K562 (cell line): ENCODE results near the gene DNAL4. TPM values are rescaled to one million over a fixed set of nuclear protein-coding genes. Genes with fewer than 3 reads are reported as not detected.

Source experiments
- ATAC-seq: fragments of 200-7000 bp; cut with Tn5 transposase; 3 replicates; pipeline ENCODE4 v1.9.1; 2020; ENCODE audit warnings: moderate library complexity
- BruUV-seq: library from RNA; stranded (reverse); fragments of 400-500 nt; replicated peaks from 2 replicates; lab custom pipeline; 2021; lab: Mats Ljungman, UMichigan
- CTCF ChIA-PET: fragments of 300-600 bp; formaldehyde crosslinking; extraction: SDS; loops from one replicate; lab custom pipeline; 2021; ENCODE audit warnings: low intra/inter-chr PET ratio; lab: Yijun Ruan, JAX
- POLR2A ChIA-PET: fragments of 300-600, 350-650 bp; sonication (Branson Sonifier 250); formaldehyde crosslinking; extraction: SDS; loops from one replicate; lab custom pipeline; 2021; ENCODE audit warnings: antibody characterized with exemption, inconsistent platforms; lab: Yijun Ruan, JAX
- DNase-seq, 4 experiments: peaks; one replicate each; pipeline versions ENCODE4 v3.0.0 to v3.0.0-alpha.2; 2011 to 2018; ENCODE audit warnings: low spot score in 3 of 4, mixed read lengths in 3 of 4; ENCODE audit errors: extremely low read depth in 1 of 4
- FAIRE-seq: peaks from 2 replicates; lab custom pipeline; 2011; peaks lifted over from hg19 to GRCh38; lab: Jason Lieb, UNC
- H2AFZ ChIP-seq: 2 replicates; pipeline ENCODE4 v1.6.0; 2011; ENCODE audit warnings: low read depth, low read length, control low read depth, inconsistent platforms
- H3K27ac ChIP-seq: fragments of 200-600 bp; 3 replicates; pipeline ENCODE4 v1.8.0; 2011; ENCODE audit warnings: low read depth, mild to moderate bottlenecking, control low read depth, inconsistent platforms, low read length, moderate library complexity, mixed read lengths; ENCODE audit errors: extremely low read depth
- H3K27me3 ChIP-seq, 2 experiments: fragments of 300-600 bp in 1 of 2; 2 replicates in 1 of 2; 3 replicates in 1 of 2; pipeline versions ENCODE4 v1.6.0 to v1.8.0; 2011; ENCODE audit warnings: inconsistent platforms in 2 of 2, low read length in 2 of 2, mild to moderate bottlenecking in 1 of 2, mixed read lengths in 1 of 2, moderate library complexity in 1 of 2; ENCODE audit not compliant: control insufficient read depth in 2 of 2, insufficient read depth in 2 of 2
- H3K36me3 ChIP-seq: fragments of 300-600 bp; 3 replicates; pipeline ENCODE4 v1.8.0; 2011; ENCODE audit warnings: mild to moderate bottlenecking, low read length, inconsistent platforms; ENCODE audit not compliant: control insufficient read depth, insufficient read depth
- H3K4me1 ChIP-seq, 2 experiments: fragments of 200-600 bp in 1 of 2; replicated peaks in 1 of 2; 2 replicates in 1 of 2; 3 replicates in 1 of 2; pipeline versions ENCODE4 v1.5.1 to v1.8.0; 2011; ENCODE audit warnings: inconsistent platforms in 2 of 2, low read length in 2 of 2, mild to moderate bottlenecking in 1 of 2, mixed read lengths in 1 of 2, moderate library complexity in 1 of 2; ENCODE audit not compliant: control insufficient read depth in 2 of 2, insufficient read depth in 2 of 2
- H3K4me2 ChIP-seq: 2 replicates; pipeline ENCODE4 v1.6.1; 2011; ENCODE audit warnings: low read length, control low read depth, inconsistent platforms, mixed read lengths; ENCODE audit not compliant: insufficient read depth
- H3K4me3 ChIP-seq: fragments of 200-600 bp; sonication (generic), shearing (Covaris generic); 2 replicates; pipeline ENCODE4 v1.5.1; 2016; ENCODE audit warnings: control low read depth, inconsistent platforms
- H3K79me2 ChIP-seq: fragments of 200-600 bp; 3 replicates; pipeline ENCODE4 v1.8.0; 2011; ENCODE audit warnings: low read length, inconsistent platforms; ENCODE audit not compliant: control insufficient read depth, insufficient read depth
- H3K9ac ChIP-seq, 2 experiments: 2 replicates each; pipeline versions ENCODE4 v1.6.0 to v1.6.1; 2011; ENCODE audit warnings: low read depth in 2 of 2, low read length in 2 of 2, control low read depth in 1 of 2, inconsistent platforms in 1 of 2, mild to moderate bottlenecking in 1 of 2, mixed read lengths in 1 of 2; ENCODE audit not compliant: insufficient read depth in 1 of 2
- H3K9me1 ChIP-seq: one replicate; pipeline ENCODE4 v1.6.0; 2011; ENCODE audit warnings: inconsistent platforms, mild to moderate bottlenecking, low read length, moderate library complexity; ENCODE audit not compliant: control insufficient read depth, insufficient read depth
- H3K9me3 ChIP-seq: replicated peaks from 2 replicates; pipeline ENCODE4 v1.5.1; 2011; ENCODE audit warnings: low read depth, low read length, inconsistent platforms; ENCODE audit not compliant: control insufficient read depth, insufficient read depth
- H4K20me1 ChIP-seq: replicated peaks from 2 replicates; pipeline ENCODE4 v1.6.1; 2011; ENCODE audit warnings: low read length, inconsistent platforms, mixed read lengths; ENCODE audit not compliant: control insufficient read depth, insufficient read depth
- CHD4 ChIP-seq: fragments of 200-600 bp; sonication (generic); IDR thresholded peaks from 3 replicates; pipeline ENCODE4 v1.6.1; 2012; ENCODE audit warnings: low read depth, mild to moderate bottlenecking, mixed read lengths, low read length, inconsistent platforms; ENCODE audit not compliant: insufficient read depth, insufficient replicate concordance, poor library complexity, severe bottlenecking
- SREBF2 ChIP-seq: sonication (generic); formaldehyde crosslinking; IDR thresholded peaks from 2 replicates; pipeline ENCODE4 v1.4.0; 2020; ENCODE audit warnings: mild to moderate bottlenecking, missing genetic modification reagents
- ZNF408 ChIP-seq: fragments of 250-450 bp; sonication (Bioruptor Pico); IDR thresholded peaks from 2 replicates; pipeline ENCODE4 v1.4.0; 2020; ENCODE audit warnings: low read depth, mild to moderate bottlenecking, moderate library complexity
- WGBS: fragments of 100-300 bp; shearing (Covaris generic); methylation state at CpG from one replicate; pipeline ENCODE4 v1.1.6; 2016; ENCODE audit warnings: low coverage, mixed read lengths; ENCODE audit not compliant: insufficient coverage; ENCODE audit errors: missing lambda C conversion rate; 5-methylcytosine and 5-hydroxymethylcytosine counted together
- in situ Hi-C: fragments of 300-500 bp; cut with MboI; formaldehyde crosslinking; loops from 4 replicates; pipeline ENCODE4 v1.15.0; 2018; ENCODE audit warnings: inconsistent platforms, mixed read lengths
- intact Hi-C: fragments of 100-400 bp; cut with micrococcal nuclease; formaldehyde crosslinking; loops from 2 replicates; pipeline ENCODE4 v1.14.2; 2022
- polyA plus RNA-seq, 8 experiments: library from polyadenylated mRNA; depleted of rRNA in 4 of 8; stranded (reverse) in 5 of 8; unstranded in 3 of 8; fragments of >200 nt; fragmentation: Nextera tagmentation in 2 of 8; fragmentation: Illumina TruSeq in 1 of 8; extraction: Ambion mirVana in 2 of 8; extraction: Trizol in 1 of 8; gene quantifications; 2 replicates each; pipeline versions ENCODE4 v1.2.1 to v1.2.3, GENCODE V29; 2011 to 2014; ENCODE audit warnings: inconsistent platforms in 1 of 8, missing spikeins in 1 of 8
- total RNA-seq, 7 experiments: library from RNA; depleted of rRNA in 6 of 7; stranded (reverse); fragments of >200 nt in 6 of 7; fragmentation: Illumina TruSeq in 2 of 7; extraction: Trizol in 2 of 7; gene quantifications; 2 replicates each; pipeline versions ENCODE4 v1.2.1 to v1.2.3, GENCODE V29; 2011 to 2021; ENCODE audit warnings: low replicate concordance in 1 of 7
- TF ChIP-seq, protein P1 (sequence below): fragments of 450-650 bp; IDR thresholded peaks from one replicate; pipeline ENCODE4 v1.6.1; 2018; ENCODE audit warnings: mild to moderate bottlenecking, moderate library complexity; ENCODE audit not compliant: partially characterized antibody
- TF ChIP-seq, protein P2 (sequence below): fragments of 450-650 bp; conservative IDR thresholded peaks from 2 replicates; pipeline ENCODE4 v1.6.1; 2016; ENCODE audit warnings: missing genetic modification characterization, low read depth, mild to moderate bottlenecking, control low read depth, missing compliant biosample characterization

DNAL4 gene
- total and polyA plus RNA-seq, 9 of the 15 experiments (the other 6 are each of a cell fraction or from before 2014, with no cell fraction given): 0.20 to 9.4 (median 5.2) TPM

DNA sequence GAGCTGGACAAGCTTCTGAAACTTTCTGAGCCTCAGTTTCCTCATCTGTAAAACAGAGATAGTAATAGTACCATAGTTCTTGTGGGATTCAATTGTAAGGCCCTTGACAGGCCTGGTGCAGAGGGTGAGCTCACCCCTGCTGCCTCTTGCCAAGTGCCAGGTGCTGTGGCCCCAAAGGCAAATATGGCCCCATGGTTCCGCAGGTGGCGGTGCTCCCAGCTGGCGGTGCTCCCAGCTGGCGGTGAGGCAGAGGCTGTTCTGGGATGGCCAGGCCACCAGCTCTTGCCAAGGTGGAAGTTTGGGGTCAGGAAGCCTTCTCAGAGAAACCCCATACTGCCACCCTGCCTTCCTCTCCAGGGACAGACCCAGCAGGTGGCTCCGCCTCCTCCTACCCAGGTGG is 41.0 kb upstream of the DNAL4 start:
- H4K20me1 ChIP-seq: no peaks in the 10 kb centered on the region
- no peak for TF ChIP-seq ZNF408
- TF ChIP-seq CHD4: no peak
- TF ChIP-seq SREBF2 (CRISPR knock-in tag): no peak
- TF ChIP-seq, protein P1, sequence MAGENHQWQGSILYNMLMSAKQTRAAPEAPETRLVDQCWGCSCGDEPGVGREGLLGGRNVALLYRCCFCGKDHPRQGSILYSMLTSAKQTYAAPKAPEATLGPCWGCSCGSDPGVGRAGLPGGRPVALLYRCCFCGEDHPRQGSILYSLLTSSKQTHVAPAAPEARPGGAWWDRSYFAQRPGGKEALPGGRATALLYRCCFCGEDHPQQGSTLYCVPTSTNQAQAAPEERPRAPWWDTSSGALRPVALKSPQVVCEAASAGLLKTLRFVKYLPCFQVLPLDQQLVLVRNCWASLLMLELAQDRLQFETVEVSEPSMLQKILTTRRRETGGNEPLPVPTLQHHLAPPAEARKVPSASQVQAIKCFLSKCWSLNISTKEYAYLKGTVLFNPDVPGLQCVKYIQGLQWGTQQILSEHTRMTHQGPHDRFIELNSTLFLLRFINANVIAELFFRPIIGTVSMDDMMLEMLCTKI: no peak
- TF ChIP-seq, protein P2, sequence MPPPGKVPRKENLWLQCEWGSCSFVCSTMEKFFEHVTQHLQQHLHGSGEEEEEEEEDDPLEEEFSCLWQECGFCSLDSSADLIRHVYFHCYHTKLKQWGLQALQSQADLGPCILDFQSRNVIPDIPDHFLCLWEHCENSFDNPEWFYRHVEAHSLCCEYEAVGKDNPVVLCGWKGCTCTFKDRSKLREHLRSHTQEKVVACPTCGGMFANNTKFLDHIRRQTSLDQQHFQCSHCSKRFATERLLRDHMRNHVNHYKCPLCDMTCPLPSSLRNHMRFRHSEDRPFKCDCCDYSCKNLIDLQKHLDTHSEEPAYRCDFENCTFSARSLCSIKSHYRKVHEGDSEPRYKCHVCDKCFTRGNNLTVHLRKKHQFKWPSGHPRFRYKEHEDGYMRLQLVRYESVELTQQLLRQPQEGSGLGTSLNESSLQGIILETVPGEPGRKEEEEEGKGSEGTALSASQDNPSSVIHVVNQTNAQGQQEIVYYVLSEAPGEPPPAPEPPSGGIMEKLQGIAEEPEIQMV (tag): no peak
- TF ChIP-seq, all 486 proteins: peak for 0
- H3K27ac ChIP-seq: no peak overlapping the region
- ATAC-seq: no peak
- 97% methylated on average over 5 of the region's 5 CpGs for WGBS
- no peak overlapping the region for H3K4me2 ChIP-seq
- CTCF ChIA-PET: no interaction called here
- no peaks in the 10 kb centered on the region for H3K27me3 ChIP-seq
- H3K4me3 ChIP-seq: no peak overlapping the region
- intact Hi-C loops: no loop called here
- no TSS peak for BruUV-seq
- H2AFZ ChIP-seq: no peak overlapping the region
- POLR2A ChIA-PET: no interaction called here
- H3K9ac ChIP-seq: no peak overlapping the region
- no peaks in the 10 kb centered on the region for H3K9me3 ChIP-seq
- FAIRE-seq: no peak
- no peaks in the 10 kb centered on the region for H3K79me2 ChIP-seq
- no peaks in the 10 kb centered on the region for H3K9me1 ChIP-seq
- no peak for DNase-seq
- no peaks in the 10 kb centered on the region for H3K36me3 ChIP-seq
- peaks cover 4 to 8% of the 10 kb centered on the region in 2 experiments; a peak in 2 of 5 replicates for H3K4me1 ChIP-seq
- in situ Hi-C loops: no loop called here
